Mesothelial cell of epicardium (in vitro differentiated cells): ENCODE results near the gene FASN. TPM values are rescaled to one million over a fixed set of nuclear protein-coding genes. Genes with fewer than 3 reads are reported as not detected.

Source experiments
- DNase-seq, 2 experiments: peaks; one replicate each; pipeline ENCODE4 v3.0.0; 2021; ENCODE audit warnings: low spot score in 2 of 2; ENCODE audit not compliant: unreplicated experiment in 2 of 2
- H3K27ac Mint-ChIP-seq: 2 replicates; pipeline ENCODE4 v1.8.0; 2021; ENCODE audit warnings: mixed read lengths
- H3K27me3 Mint-ChIP-seq: 2 replicates; pipeline ENCODE4 v1.8.0; 2021; ENCODE audit warnings: low read depth, mixed read lengths
- H3K36me3 Mint-ChIP-seq: 2 replicates; pipeline ENCODE4 v1.8.0; 2021; ENCODE audit warnings: mixed read lengths
- H3K4me1 Mint-ChIP-seq: 2 replicates; pipeline ENCODE4 v1.8.0; 2021; ENCODE audit warnings: mixed read lengths
- H3K4me3 Mint-ChIP-seq: 2 replicates; pipeline ENCODE4 v1.8.0; 2021; ENCODE audit warnings: mild to moderate bottlenecking, moderate library complexity, mixed read lengths
- H3K9me3 Mint-ChIP-seq: 2 replicates; pipeline ENCODE4 v1.8.0; 2021; ENCODE audit warnings: mixed read lengths
- total RNA-seq: library from RNA; stranded (reverse); gene quantifications from 3 replicates; pipeline ENCODE4 v1.2.1, GENCODE V29; 2021
- TF ChIP-seq, protein P1 (sequence below): fragments of 200-600 bp; sonication (generic); IDR thresholded peaks from one replicate; pipeline ENCODE4 v1.5.0; 2021; ENCODE audit warnings: antibody characterized with exemption; ENCODE audit not compliant: unreplicated experiment

FASN gene
- total RNA-seq, 1 donor from 2014 or later = 227 TPM

DNA sequence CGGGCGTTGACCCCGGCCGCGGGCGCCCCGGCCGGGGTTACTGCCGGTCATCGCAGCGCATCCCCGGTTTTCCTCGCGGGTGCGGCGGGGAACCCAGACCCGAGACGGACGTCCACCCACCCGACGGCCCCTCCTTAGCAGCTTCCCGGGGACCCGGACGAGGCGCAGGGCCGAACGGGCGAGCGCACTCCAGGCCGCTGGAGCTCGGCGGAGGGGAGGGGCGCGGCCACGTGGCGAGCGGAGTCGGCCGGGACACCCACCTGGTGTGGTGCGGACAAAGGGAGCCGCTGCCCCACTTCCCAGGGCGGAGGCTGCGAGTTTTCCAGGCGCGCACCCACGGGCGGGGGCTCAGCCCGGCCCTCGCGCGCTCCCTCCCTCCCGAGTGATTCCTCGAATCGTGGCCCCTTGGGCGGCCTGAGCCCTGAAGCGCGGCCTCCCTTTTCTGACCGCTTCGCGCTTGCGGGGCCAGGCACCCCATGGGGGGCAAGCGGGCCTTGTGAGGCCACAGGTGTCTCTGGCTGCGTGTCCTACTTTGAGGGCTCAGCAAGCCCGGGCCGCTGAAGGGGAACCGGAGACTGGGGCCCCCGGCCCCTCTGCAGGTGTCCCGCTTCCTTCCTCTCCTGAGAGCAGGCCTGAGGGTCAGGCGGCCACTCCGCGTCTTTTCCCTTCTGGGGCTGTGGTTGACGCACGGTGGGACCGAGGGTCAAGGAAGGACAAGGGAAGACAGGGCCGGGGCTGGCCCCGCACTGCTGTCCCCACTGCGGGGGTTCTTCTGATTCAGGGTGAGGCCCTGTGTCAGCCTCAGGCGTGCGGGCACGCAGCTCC, 1.1 kb upstream of the FASN start:
- Mint-ChIP-seq H3K4me3 (peak overlapping the region; percentile 68), H3K4me1 (peaks cover 31% of the 10 kb centered on the region), H3K36me3 (no peaks in the 10 kb centered on the region), H3K9me3 (no peaks in the 10 kb centered on the region), H3K27ac (peak overlapping the region; percentile 76), H3K27me3 (no peaks in the 10 kb centered on the region)
- peak in 1 of 2 experiments; percentile 54 for DNase-seq
- TF ChIP-seq, protein P1, sequence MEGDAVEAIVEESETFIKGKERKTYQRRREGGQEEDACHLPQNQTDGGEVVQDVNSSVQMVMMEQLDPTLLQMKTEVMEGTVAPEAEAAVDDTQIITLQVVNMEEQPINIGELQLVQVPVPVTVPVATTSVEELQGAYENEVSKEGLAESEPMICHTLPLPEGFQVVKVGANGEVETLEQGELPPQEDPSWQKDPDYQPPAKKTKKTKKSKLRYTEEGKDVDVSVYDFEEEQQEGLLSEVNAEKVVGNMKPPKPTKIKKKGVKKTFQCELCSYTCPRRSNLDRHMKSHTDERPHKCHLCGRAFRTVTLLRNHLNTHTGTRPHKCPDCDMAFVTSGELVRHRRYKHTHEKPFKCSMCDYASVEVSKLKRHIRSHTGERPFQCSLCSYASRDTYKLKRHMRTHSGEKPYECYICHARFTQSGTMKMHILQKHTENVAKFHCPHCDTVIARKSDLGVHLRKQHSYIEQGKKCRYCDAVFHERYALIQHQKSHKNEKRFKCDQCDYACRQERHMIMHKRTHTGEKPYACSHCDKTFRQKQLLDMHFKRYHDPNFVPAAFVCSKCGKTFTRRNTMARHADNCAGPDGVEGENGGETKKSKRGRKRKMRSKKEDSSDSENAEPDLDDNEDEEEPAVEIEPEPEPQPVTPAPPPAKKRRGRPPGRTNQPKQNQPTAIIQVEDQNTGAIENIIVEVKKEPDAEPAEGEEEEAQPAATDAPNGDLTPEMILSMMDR = no peak

DNA sequence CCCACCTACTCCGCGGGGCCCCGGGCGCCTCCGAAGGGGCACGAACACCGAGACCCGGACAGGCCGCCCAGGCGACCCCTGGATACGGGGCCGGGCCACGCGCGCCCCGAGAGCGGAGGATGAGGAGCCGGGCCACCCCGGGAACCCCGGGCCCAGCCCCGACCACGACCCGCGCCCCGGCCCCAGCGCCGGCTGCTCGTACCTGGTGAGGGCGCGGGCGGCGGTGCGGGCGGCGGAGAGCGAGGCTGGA, 192 bp downstream of the FASN start:
- Mint-ChIP-seq H3K4me3 (peak overlapping the region; percentile 54), H3K9me3 (no peaks in the 10 kb centered on the region), H3K27me3 (no peaks in the 10 kb centered on the region), H3K36me3 (peaks cover 3% of the 10 kb centered on the region), H3K27ac (no peak overlapping the region), H3K4me1 (peaks cover 25% of the 10 kb centered on the region)
- DNase-seq = no peak
- TF ChIP-seq, protein P1 = no peak

DNA sequence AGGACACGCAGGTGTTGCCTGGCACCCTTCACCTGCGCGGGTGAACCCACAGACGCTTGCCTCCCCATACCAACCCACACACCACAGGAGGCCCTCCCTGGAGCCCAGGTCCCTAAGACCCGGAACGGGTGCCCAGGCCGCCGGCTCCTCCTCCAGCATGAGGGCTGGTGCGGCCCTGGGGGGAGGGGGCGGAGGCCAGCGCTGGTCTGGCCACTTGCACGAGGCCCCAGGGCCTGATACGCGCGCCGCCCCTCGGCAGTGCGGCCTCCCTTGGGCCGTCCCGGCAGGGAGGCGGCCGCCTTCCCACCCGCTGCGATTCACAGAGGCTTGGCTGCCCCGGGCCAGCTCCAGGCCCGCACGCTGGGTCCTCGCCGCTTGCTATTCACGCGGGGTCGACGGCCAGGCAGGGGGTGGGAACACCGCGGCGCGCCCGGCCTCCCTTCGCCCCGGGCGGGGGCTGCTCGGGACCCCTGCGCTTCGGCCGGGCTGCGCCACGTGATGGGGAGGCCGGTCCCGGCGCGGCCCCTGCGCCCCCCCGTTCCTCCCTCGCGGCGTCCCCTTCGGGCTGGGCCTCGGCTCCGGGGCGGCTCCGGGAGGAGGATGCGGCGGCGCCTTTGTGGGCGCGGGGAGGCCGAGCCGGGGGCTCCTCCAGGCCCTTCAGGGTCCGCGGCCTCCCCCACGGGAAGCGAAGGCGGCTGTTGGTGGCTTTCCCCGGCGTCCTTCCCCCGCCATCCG, 685 bp downstream of the FASN start:
- Mint-ChIP-seq H3K9me3 (no peaks in the 10 kb centered on the region), H3K4me3 (peak overlapping the region; percentile 70), H3K4me1 (peaks cover 25% of the 10 kb centered on the region), H3K36me3 (peaks cover 3% of the 10 kb centered on the region), H3K27ac (peak overlapping the region; percentile 47), H3K27me3 (no peaks in the 10 kb centered on the region)
- TF ChIP-seq, protein P1 = no peak
- DNase-seq = peak in 1 of 2 experiments; percentile 64

DNA sequence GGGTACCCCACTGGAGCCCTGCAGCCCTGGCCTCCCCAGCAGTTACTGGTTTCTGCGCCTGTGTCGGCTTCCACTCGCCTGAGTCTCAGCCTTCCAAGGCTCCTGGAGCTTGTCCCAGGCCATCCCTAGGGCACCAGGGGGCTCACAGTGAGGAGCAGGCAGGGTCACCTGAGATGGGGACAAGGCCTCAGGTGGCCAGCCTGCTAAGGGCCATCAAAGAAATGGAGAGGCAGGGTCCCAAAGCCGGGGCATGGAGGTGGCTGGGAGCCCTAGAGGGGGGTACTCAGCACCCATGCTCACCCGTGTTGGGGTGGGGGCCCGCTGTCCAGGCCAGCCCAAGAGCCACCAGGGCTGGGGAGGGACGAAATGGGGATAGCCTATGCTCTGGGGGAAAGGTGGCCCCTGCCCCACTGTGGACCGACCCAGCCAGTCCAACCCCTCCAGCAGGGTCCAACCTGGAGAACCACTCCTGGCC, 1.3 kb downstream of the FASN start:
- TF ChIP-seq, protein P1 = no peak
- Mint-ChIP-seq H3K9me3 (no peaks in the 10 kb centered on the region), H3K27me3 (no peaks in the 10 kb centered on the region), H3K36me3 (peaks cover 3% of the 10 kb centered on the region), H3K4me3 (peak overlapping the region; percentile 70), H3K27ac (peak overlapping the region; percentile 47), H3K4me1 (peaks cover 25% of the 10 kb centered on the region)
- DNase-seq = no peak

DNA sequence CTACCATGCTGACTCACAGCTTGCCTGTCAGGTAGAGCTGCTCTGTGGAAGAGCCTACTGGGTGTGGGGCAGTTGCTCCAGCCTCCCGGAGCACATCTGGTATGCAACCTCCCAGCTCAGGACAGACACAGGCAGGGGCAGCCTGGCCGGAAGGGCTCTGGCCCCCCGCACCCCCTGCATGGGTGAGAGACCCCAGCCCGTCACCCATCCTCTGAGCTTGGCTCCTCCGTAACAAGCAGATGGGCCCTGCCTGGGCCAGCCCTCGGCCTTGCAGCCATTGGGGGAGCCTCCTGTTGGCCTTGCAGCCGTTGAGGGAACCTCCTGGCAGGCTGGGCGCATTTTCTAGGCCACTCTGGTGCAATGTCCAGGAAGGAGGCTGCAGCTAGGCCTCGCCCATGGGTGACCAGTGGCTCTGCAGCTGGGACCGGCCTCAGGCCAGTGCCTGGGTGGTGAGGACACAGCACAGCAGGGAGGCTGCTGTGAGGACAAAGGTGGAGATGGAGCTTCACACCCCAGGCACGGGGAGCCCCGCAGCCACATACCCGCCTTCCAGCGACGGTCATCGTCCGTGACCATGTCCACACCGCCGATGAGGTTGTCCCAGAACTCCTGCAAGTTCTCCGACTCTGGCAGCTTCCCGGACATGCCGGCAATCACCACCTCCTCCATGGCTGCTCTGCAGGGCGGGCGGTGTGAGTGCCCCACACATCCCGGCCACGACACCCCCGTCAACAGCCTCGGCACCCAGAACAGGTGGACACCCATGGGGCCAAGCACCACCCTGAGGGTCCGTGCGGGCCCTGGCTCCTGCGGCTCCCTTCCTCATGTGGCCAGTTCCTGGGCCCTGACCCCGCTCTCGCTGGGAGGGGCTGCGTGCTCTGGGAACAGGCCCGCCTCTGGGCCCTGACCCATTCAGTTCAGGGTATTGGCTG, 2.0 kb downstream of the FASN start:
- Mint-ChIP-seq H3K9me3 (no peaks in the 10 kb centered on the region), H3K4me3 (peak overlapping the region; percentile 70), H3K27me3 (no peaks in the 10 kb centered on the region), H3K27ac (peak overlapping the region; percentile 34), H3K4me1 (peaks cover 22% of the 10 kb centered on the region), H3K36me3 (peaks cover 3% of the 10 kb centered on the region)
- no peak for DNase-seq
- TF ChIP-seq, protein P1 = no peak
